HepG2 (cell line): ENCODE measurements around the gene CDC27.

Experiments used
- CEBPB ChIP-seq: IDR thresholded peaks from 2 replicates; pipeline ENCODE4 v1.6.1; 2011; ENCODE audit warnings: low read depth, low read length, improper control_type of control experiment, borderline replicate concordance
- EHMT2 ChIP-seq: fragments of 200-600 bp; sonication (generic); IDR thresholded peaks from 2 replicates; pipeline ENCODE4 v1.7.0; 2017; ENCODE audit warnings: antibody characterized with exemption, low read depth, low read length, borderline replicate concordance
- JUNB ChIP-seq: sonication (generic); formaldehyde crosslinking; IDR thresholded peaks from 2 replicates; pipeline ENCODE4 v1.8.0; 2022; ENCODE audit warnings: missing genetic modification reagents, mild to moderate bottlenecking, borderline replicate concordance
- NCOA1 ChIP-seq: sonication (generic); formaldehyde crosslinking; IDR thresholded peaks from 2 replicates; pipeline ENCODE4 v1.9.0; 2021; ENCODE audit warnings: missing genetic modification reagents
- POLR2A ChIP-seq, 2 experiments: IDR thresholded peaks; 2 replicates each; pipeline ENCODE4 v1.6.1; 2011; ENCODE audit warnings: low read depth in 2 of 2, low read length in 2 of 2, mild to moderate bottlenecking in 1 of 2, moderate library complexity in 1 of 2; ENCODE audit not compliant: insufficient read depth in 1 of 2
- RAD21 ChIP-seq: fragments of 450-650 bp; formaldehyde crosslinking; IDR thresholded peaks from 2 replicates; pipeline ENCODE4 v1.5.0; 2020; ENCODE audit warnings: mild to moderate bottlenecking
- REST ChIP-seq, 2 experiments: IDR thresholded peaks; 2 replicates each; pipeline ENCODE4 v1.6.1; 2011 to 2012; ENCODE audit warnings: low read length in 2 of 2, borderline replicate concordance in 1 of 2, low read depth in 1 of 2, mild to moderate bottlenecking in 1 of 2, moderate library complexity in 1 of 2
- SP1 ChIP-seq, 2 experiments: fragments of 450-650 bp in 1 of 2; sonication (generic) in 1 of 2; formaldehyde crosslinking in 1 of 2; IDR thresholded peaks; 2 replicates each; pipeline versions ENCODE4 v1.4.0 to v1.6.1; 2016 to 2020; ENCODE audit warnings: missing genetic modification reagents in 1 of 2
- TARDBP ChIP-seq: sonication (generic); formaldehyde crosslinking; IDR thresholded peaks from 2 replicates; pipeline ENCODE4 v1.8.0; 2022; ENCODE audit warnings: mild to moderate bottlenecking, missing genetic modification reagents
- U2AF2 ChIP-seq: fragments of 200-400 bp; formaldehyde crosslinking; IDR thresholded peaks from 2 replicates; pipeline ENCODE4 v1.6.1; 2017; ENCODE audit warnings: low read depth, mild to moderate bottlenecking, low read length
- YY1 ChIP-seq: IDR thresholded peaks from 2 replicates; pipeline ENCODE4 v1.6.1; 2011; ENCODE audit warnings: low read length, low read depth, moderate library complexity, mild to moderate bottlenecking; ENCODE audit not compliant: insufficient read depth, insufficient replicate concordance
- ZNF18 ChIP-seq: sonication (generic); formaldehyde crosslinking; IDR thresholded peaks from 2 replicates; pipeline ENCODE4 v1.8.0; 2022; ENCODE audit warnings: mild to moderate bottlenecking, missing genetic modification reagents; ENCODE audit not compliant: insufficient replicate concordance
- TF ChIP-seq, protein P1 (sequence below): sonication (generic); formaldehyde crosslinking; IDR thresholded peaks from 2 replicates; pipeline ENCODE4 v1.4.0; 2020; ENCODE audit warnings: mild to moderate bottlenecking, low read depth, missing genetic modification reagents

- TF ChIP-seq YY1 (no peak), RAD21 (CRISPR knock-in tag) (no peak), POLR2A (IDR thresholded peaks at IDR 0.05; ENCODE audit: insufficient read depth in 1 of 2, low read depth in 2 of 2, low read length in 2 of 2) (no peak), SP1 (IDR thresholded peaks at IDR 0.05) (no peak), SP1 (CRISPR knock-in tag; IDR thresholded peaks at IDR 0.05) (no peak), EHMT2 (no peak), ZNF18 (no peak), TARDBP (no peak), CEBPB (no peak), REST (IDR thresholded peaks at IDR 0.05; ENCODE audit: borderline replicate concordance in 1 of 2, low read depth in 1 of 2, low read length in 2 of 2) (no peak), U2AF2 (no peak), JUNB (CRISPR knock-in tag) (no peak), NCOA1 (CRISPR knock-in tag) (no peak)
- TF ChIP-seq, protein P1, sequence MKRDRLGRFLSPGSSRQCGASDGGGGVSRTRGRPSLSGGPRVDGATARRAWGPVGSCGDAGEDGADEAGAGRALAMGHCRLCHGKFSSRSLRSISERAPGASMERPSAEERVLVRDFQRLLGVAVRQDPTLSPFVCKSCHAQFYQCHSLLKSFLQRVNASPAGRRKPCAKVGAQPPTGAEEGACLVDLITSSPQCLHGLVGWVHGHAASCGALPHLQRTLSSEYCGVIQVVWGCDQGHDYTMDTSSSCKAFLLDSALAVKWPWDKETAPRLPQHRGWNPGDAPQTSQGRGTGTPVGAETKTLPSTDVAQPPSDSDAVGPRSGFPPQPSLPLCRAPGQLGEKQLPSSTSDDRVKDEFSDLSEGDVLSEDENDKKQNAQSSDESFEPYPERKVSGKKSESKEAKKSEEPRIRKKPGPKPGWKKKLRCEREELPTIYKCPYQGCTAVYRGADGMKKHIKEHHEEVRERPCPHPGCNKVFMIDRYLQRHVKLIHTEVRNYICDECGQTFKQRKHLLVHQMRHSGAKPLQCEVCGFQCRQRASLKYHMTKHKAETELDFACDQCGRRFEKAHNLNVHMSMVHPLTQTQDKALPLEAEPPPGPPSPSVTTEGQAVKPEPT (CRISPR knock-in tag) = no peak
Measured at GRCh38 chr17:47209499-47209898, 20.4 kb upstream of the CDC27 start.
